Transverse colon (tissue), 4 donors: Measurements from ENCODE around the gene WDR17.

Experiments
- POLR2A ChIP-seq: fragments of 450-650 bp; IDR thresholded peaks from one replicate; pipeline ENCODE4 v1.6.1; 2016; ENCODE audit warnings: antibody characterized with exemption, mild to moderate bottlenecking, moderate library complexity
- POLR2AphosphoS5 ChIP-seq, 3 donors: sonication (generic); formaldehyde crosslinking; IDR thresholded peaks; one replicate each; pipeline ENCODE4 v1.6.1; 2016; ENCODE audit warnings: antibody characterized with exemption in 3 of 3
- TF ChIP-seq, protein P1 (sequence below), 5 experiments: fragments of 200-600 bp in 3 of 5; fragments of 450-650 bp in 2 of 5; sonication (generic) in 3 of 5; IDR thresholded peaks; 1 replicate in 2 of 5; 2 replicates in 3 of 5; pipeline ENCODE4 v1.5.1; 2016 to 2017; ENCODE audit warnings: antibody characterized with exemption in 5 of 5, inconsistent platforms in 3 of 5, mild to moderate bottlenecking in 2 of 5, moderate library complexity in 1 of 5

DNA sequence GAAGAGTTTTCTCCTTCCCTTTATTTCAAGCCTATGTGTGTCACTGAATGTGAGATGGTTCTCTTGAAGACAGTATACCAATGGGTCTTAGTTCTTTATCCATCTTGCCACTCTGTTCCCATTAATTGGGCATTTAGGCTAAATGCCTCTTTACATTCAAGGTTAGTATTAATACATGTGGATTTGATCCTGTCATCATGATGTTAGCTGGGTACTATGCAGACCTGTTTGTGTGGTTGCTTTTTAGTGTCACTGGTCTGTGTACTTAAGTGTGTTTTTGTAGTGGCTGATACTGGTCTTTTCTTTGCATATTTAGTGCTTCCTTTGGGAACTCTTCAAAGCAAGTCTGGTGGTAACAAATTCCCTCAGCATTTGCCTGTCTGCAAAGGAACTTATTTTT is 23.4 kb upstream of the WDR17 start:
- TF ChIP-seq POLR2A (no peak), POLR2AphosphoS5 (IDR thresholded peaks at IDR 0.05) (no peak)
- TF ChIP-seq, protein P1, sequence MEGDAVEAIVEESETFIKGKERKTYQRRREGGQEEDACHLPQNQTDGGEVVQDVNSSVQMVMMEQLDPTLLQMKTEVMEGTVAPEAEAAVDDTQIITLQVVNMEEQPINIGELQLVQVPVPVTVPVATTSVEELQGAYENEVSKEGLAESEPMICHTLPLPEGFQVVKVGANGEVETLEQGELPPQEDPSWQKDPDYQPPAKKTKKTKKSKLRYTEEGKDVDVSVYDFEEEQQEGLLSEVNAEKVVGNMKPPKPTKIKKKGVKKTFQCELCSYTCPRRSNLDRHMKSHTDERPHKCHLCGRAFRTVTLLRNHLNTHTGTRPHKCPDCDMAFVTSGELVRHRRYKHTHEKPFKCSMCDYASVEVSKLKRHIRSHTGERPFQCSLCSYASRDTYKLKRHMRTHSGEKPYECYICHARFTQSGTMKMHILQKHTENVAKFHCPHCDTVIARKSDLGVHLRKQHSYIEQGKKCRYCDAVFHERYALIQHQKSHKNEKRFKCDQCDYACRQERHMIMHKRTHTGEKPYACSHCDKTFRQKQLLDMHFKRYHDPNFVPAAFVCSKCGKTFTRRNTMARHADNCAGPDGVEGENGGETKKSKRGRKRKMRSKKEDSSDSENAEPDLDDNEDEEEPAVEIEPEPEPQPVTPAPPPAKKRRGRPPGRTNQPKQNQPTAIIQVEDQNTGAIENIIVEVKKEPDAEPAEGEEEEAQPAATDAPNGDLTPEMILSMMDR (IDR thresholded peaks at IDR 0.05), result no peak
